GM21786 (cell line): ENCODE results near the gene EEF1AKMT4.

Experiments used
- ATAC-seq: cut with Tn5 transposase; IDR thresholded peaks from one replicate; pipeline ENCODE4 v1.9.1; 2021; ENCODE audit not compliant: unreplicated experiment

Gene EEF1AKMT4

DNA sequence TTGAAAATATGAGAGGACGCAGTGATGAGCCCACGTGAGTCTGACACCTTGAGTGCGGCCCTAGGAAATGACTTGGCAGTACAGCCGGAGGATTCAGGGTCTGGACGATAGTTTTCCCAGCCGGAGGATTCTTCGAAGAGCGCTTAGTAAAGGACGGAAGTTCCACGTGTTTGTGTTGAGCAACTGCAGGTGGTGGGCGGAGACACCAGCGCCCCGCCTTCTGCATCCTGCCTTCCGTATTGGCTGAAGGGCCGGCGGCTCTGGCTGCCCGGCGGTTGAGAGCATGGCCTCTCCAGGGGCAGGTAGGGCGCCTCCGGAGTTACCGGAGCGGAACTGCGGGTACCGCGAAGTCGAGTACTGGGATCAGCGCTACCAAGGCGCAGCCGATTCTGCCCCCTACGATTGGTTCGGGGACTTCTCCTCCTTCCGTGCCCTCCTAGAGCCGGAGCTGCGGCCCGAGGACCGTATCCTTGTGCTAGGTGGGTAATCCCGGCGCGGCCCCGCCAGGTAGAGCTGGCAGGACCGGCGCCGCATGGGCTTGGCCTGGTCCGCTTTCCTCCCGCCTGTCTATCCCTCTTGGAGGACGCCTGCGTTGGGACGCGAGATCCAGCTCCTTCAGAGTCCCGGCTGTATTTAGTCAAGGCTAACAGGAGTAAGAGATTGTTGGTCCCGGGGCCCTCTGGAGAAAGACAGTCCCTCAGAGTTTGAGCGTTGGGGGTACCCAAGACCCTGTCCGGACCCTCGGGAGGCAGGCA is at the start of gene EEF1AKMT4:
Gene EEF1AKMT4 (plus strand): TSS at position 261 of the 755 bp plus-strand sequence. CDS start 23 bp downstream, at position 284.
- ATAC-seq, result peak; percentile 89

GRCh38 chr3:184200825-184201224 is 48.6 kb upstream of the EEF1AKMT4 start:
- no peak for ATAC-seq

DNA sequence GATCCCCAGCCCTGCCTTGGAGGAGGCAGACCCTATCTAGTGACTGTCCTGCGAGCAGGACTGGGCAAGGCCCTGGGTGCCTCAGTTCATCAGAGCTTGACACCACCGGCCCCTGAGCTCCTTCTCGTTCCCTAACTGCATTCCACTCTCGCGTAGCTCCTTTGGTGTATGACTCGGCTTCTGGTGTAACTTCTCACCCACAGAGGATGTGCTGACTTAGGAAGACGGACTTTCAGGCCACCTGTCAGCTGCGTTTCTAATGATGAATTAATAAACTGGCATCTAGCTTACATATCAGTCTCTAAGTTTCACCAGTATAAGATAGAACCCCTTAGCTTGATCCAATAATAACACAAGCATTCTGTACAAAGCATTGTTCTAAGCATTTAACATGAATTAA is 45.9 kb upstream of the EEF1AKMT4 start:
- ATAC-seq, result no peak

GRCh38 chr3:184209146-184209923 is 40.1 kb upstream of the EEF1AKMT4 start:
- ATAC-seq, result no peak

- ATAC-seq, result no peak
Measured at GRCh38 chr3:184211297-184211696, 38.2 kb upstream of the EEF1AKMT4 start.

GRCh38 chr3:184211718-184212117 is 37.8 kb upstream of the EEF1AKMT4 start:
- no peak for ATAC-seq

- ATAC-seq, result no peak
Measured at GRCh38 chr3:184218814-184219213, 30.7 kb upstream of the EEF1AKMT4 start.

DNA sequence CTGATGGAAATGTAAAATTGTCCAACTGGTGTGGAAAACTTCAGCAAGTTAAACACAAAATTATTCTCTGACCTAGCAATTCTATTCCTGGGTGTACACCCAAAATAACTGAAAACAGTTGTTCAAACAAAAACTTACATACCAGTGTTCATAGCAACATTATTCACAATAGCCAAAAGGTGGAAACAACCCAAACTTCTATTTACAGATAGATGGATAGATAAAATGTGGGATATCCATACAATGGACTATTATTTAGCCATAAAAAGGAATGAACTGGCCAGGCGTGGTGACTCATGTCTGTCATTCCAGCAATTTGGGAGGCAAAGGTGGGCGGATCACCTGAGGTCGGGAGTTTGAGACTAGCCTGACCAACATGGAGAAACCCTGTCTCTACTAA is 27.0 kb upstream of the EEF1AKMT4 start:
- ATAC-seq, result no peak

DNA sequence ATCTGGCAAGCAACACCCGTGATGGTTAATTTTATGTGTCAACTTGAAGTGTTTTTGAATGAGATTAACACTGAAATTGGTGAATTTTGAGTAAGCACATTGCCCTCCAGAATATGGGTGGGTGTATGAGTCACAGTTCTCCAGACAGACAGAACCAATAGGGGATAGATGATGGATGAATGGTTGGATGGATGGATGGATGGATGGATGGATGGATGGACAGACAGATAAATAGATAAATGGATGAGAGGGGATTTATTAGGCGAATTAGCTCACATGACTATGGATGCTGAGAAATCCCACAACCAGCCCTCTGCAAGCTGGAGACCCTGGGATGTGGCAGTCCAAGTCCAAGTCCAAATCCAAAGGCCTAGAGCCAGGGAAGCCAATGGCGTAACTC is 25.5 kb upstream of the EEF1AKMT4 start:
- no peak for ATAC-seq

DNA sequence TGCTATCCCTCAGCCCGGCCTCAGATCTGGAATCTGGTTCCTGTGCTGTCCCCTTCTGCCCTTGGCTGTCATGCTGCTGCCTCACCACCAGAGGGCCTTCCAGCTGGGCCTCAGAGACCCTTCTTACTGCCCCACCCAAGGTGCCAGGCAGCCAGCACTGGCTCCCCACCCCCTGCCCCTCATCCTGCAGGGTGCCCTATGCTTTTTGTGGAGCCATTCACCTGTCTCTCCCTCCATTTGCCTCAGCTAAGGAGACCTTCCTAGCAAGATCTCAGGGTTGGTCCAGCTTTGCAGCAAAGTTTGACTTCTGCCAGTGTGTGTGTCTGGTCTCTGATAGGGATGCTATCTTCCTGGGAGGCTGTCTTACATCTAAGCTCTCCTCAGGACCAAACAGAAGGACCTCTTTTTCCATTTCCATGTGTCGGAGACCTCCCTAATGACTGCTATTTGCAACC is 22.0 kb upstream of the EEF1AKMT4 start:
- ATAC-seq, result no peak

- no peak for ATAC-seq
Measured at GRCh38 chr3:184228376-184229137, 20.9 kb upstream of the EEF1AKMT4 start.

DNA sequence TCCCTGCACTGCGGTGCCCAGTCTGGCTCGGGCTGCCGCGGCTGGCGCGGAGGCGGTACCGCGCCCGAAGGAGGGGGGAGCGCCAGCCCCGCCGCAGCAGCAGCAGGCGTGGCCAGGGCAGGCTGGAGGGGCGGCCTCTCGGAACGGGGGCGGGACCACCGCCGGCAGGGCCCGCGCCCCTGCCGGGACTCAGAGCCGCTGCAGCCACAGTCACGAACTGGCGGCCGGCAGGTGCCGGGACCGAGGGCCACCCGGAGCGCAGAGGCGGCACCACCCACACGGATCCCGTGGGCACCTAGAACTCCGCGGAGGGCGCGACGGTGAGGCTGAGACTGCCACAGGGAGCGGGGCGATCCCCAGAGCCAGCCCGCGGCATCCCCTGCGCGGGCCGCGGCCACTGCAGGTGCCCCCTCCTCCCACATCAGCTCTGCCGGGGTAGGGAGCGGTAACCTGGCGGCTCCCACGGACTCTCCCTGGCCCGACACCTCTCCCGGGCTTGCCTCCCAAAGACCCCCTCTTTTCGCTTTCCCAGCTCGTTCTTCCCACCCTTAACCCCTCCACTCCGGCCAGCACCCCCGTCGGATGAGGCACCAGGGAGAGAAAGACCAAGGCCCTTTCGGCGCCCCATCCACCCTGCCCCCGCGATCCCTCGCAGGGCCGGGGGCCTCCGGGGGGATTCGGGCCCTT is 19.9 kb upstream of the EEF1AKMT4 start, which contains the start of gene VWA5B2:
Gene VWA5B2 (plus strand): TSS at position 192 of the 687 bp plus-strand sequence. CDS start 944 bp downstream, outside the sequence.
- ATAC-seq, result peak; percentile 65

DNA sequence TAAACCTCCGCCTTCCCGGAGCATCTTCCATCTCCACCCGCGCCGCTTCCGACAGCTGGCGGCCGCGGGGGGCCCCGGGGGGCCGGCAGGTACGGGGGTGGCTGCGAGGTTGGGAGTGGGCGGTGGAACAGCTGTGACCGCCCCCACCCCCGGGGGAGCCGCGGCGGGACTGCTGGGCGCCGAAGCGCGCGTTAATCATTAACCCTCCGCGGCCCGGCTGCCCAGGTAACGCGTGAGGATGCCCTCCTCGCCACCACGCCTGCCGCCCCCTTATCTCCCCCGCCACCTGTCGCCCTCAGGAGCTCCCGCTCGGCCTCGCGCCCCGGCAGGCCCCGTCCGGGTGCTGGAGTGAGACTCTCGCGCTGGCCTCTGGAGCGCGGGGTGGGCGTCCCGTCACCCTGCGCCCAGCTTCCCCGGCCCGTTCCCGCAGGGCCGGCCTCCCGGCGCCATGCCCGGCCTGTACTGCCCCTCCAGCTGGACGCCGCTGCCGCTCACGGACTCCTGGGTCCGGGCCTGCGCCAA is 19.3 kb upstream of the EEF1AKMT4 start:
- no peak for ATAC-seq

GRCh38 chr3:184230603-184231528 is 18.6 kb upstream of the EEF1AKMT4 start:
- no peak for ATAC-seq

DNA sequence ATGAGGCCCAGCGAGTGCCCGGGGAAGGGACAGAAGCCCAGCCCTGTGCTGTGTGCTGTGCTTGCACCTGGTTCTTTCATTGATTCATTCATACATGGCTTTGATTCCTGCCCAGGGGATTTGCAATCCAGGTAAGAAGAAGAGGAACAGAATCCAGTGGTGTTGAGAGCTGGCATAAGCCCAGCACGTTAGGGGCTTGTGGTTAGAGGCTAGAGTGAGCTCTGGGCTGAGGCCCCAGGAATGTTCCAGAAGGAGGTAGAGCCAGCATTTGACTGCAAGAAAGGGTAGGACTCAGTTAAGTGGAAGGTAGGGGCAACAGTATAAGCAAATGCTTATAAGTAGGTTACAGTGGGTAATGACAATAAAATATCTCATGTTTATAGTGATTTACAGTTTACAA is 17.8 kb upstream of the EEF1AKMT4 start:
- ATAC-seq, result no peak

DNA sequence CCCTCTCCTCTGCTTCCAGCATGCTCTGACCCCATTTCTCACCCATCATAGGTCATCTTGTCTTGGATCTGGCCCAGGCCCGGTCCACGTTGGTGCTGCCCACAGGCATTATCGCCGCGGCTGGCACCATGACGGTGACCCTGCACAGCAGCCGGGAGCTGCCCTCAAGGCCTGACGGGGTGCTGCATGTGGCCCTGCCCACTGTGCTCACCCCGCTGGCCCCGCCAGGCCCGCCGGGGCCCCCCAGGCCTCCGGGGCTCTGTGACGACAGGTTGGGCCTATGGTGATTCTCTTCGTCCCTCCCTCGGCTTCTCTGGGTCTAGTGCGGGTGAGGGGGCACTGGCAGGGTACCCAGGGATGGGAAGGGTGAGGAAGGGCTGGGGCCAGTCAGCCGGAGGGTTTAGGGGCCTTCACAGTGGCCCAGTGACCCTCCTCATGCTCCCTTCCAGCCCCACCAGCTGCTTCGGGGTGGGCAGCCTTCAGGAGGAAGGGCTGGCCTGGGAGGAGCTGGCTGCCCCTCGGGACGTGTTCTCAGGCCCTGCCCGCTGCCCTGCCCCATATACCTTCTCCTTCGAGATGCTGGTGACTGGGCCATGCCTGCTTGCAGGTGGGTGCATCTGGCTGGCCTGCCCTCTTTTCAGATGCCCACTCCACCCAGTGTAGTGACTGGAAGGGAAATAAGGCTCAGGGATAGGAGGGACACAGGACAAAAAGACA is 16.2 kb upstream of the EEF1AKMT4 start:
- ATAC-seq, result no peak

- no peak for ATAC-seq
Measured at GRCh38 chr3:184234224-184234623, 15.2 kb upstream of the EEF1AKMT4 start.

- no peak for ATAC-seq
Measured at GRCh38 chr3:184234671-184235380, 14.6 kb upstream of the EEF1AKMT4 start.
